Astrocyte (in vitro differentiated cells and primary cell): Measurements from ENCODE around the gene FAM210B. TPM values are rescaled to one million over a fixed set of nuclear protein-coding genes. Genes with fewer than 3 reads are reported as not detected.

ENCODE experiments used
- DNase-seq: peaks from one replicate; pipeline ENCODE4 v3.0.0-alpha.2; 2010; ENCODE audit warnings: low read depth
- FAIRE-seq: peaks from 2 replicates; lab custom pipeline; 2011; peaks lifted over from hg19 to GRCh38; lab: Jason Lieb, UNC
- H2AFZ ChIP-seq: 2 replicates; pipeline ENCODE4 v1.6.0; 2012; ENCODE audit warnings: low read depth, low read length, inconsistent platforms
- H3K27ac ChIP-seq: 2 replicates; pipeline ENCODE4 v1.5.1; 2011; ENCODE audit warnings: low read depth, low read length, inconsistent platforms
- H3K27me3 ChIP-seq: 2 replicates; pipeline ENCODE4 v1.6.0; 2011; ENCODE audit warnings: low read length, inconsistent platforms; ENCODE audit not compliant: insufficient read depth
- H3K36me3 ChIP-seq: 2 replicates; pipeline ENCODE4 v1.5.1; 2011; ENCODE audit warnings: low read length, inconsistent platforms; ENCODE audit not compliant: insufficient read depth
- H3K4me1 ChIP-seq: 2 replicates; pipeline ENCODE4 v1.5.1; 2011; ENCODE audit warnings: low read length, inconsistent platforms; ENCODE audit not compliant: insufficient read depth
- H3K4me2 ChIP-seq: 2 replicates; pipeline ENCODE4 v1.6.0; 2012; ENCODE audit warnings: low read length, inconsistent platforms
- H3K4me3 ChIP-seq: 2 replicates; pipeline ENCODE4 v1.5.1; 2011; ENCODE audit warnings: low read depth, mild to moderate bottlenecking, low read length, inconsistent platforms; ENCODE audit not compliant: insufficient read depth
- H3K79me2 ChIP-seq: 2 replicates; pipeline ENCODE4 v1.6.0; 2012; ENCODE audit warnings: mild to moderate bottlenecking, low read length, inconsistent platforms; ENCODE audit not compliant: insufficient read depth
- H3K9ac ChIP-seq: 2 replicates; pipeline ENCODE4 v1.6.0; 2012; ENCODE audit warnings: mild to moderate bottlenecking, low read length, inconsistent platforms
- H3K9me3 ChIP-seq: 2 replicates; pipeline ENCODE4 v1.5.1; 2012; ENCODE audit warnings: low read depth, mild to moderate bottlenecking, low read length, inconsistent platforms; ENCODE audit not compliant: insufficient read depth
- H4K20me1 ChIP-seq: 2 replicates; pipeline ENCODE4 v1.6.0; 2012; ENCODE audit warnings: low read length, inconsistent platforms; ENCODE audit not compliant: insufficient read depth
- H3K27ac Mint-ChIP-seq: one replicate; pipeline ENCODE4 v1.8.0; 2021; ENCODE audit warnings: mild to moderate bottlenecking, mixed read lengths; ENCODE audit not compliant: unreplicated experiment
- H3K27me3 Mint-ChIP-seq: one replicate; pipeline ENCODE4 v1.8.0; 2021; ENCODE audit warnings: low read depth, mixed read lengths; ENCODE audit not compliant: unreplicated experiment
- H3K36me3 Mint-ChIP-seq: one replicate; pipeline ENCODE4 v1.8.0; 2021; ENCODE audit warnings: low read depth, mixed read lengths; ENCODE audit not compliant: unreplicated experiment
- H3K4me1 Mint-ChIP-seq: one replicate; pipeline ENCODE4 v1.8.0; 2021; ENCODE audit warnings: low read depth, mixed read lengths; ENCODE audit not compliant: unreplicated experiment
- H3K4me3 Mint-ChIP-seq: one replicate; pipeline ENCODE4 v1.8.0; 2021; ENCODE audit warnings: mild to moderate bottlenecking, moderate library complexity, mixed read lengths; ENCODE audit not compliant: unreplicated experiment
- H3K9me3 Mint-ChIP-seq: one replicate; pipeline ENCODE4 v1.8.0; 2021; ENCODE audit warnings: mild to moderate bottlenecking, mixed read lengths; ENCODE audit not compliant: unreplicated experiment
- CTCF ChIP-seq: IDR thresholded peaks from 2 replicates; pipeline ENCODE4 v1.5.1; 2011; ENCODE audit warnings: low read depth, mild to moderate bottlenecking, inconsistent platforms, low read length, moderate library complexity; ENCODE audit not compliant: insufficient read depth
- EZH2 ChIP-seq: IDR thresholded peaks from 2 replicates; pipeline ENCODE4 v1.6.1; 2012; ENCODE audit warnings: mild to moderate bottlenecking, low read length, inconsistent platforms; ENCODE audit not compliant: insufficient read depth
- total RNA-seq: library from RNA; stranded (reverse); gene quantifications from 2 replicates; pipeline ENCODE4 v1.2.1, GENCODE V29; 2021

The FAM210B gene
- total RNA-seq, 1 donor from 2014 or later = 46.3 TPM

- H3K27ac ChIP-seq = no peak overlapping the region
- H3K36me3 ChIP-seq = no peaks in the 10 kb centered on the region
- peaks cover 2% of the 10 kb centered on the region for H3K27me3 Mint-ChIP-seq
- H3K4me1 Mint-ChIP-seq = no peaks in the 10 kb centered on the region
- no peaks in the 10 kb centered on the region for H3K36me3 Mint-ChIP-seq
- no peak overlapping the region for H3K9ac ChIP-seq
- FAIRE-seq (no peak), DNase-seq (no peak)
- no peak overlapping the region for H2AFZ ChIP-seq
- H3K4me3 ChIP-seq = no peak overlapping the region
- no peaks in the 10 kb centered on the region for H4K20me1 ChIP-seq
- no peaks in the 10 kb centered on the region for H3K4me1 ChIP-seq
- H3K79me2 ChIP-seq = no peaks in the 10 kb centered on the region
- peaks cover 4% of the 10 kb centered on the region for H3K9me3 Mint-ChIP-seq
- no peak for TF ChIP-seq CTCF
- no peak for TF ChIP-seq EZH2
- H3K9me3 ChIP-seq = no peaks in the 10 kb centered on the region
- no peak overlapping the region for H3K4me2 ChIP-seq
- no peak overlapping the region for H3K27ac Mint-ChIP-seq
- H3K4me3 Mint-ChIP-seq = no peak overlapping the region
- no peaks in the 10 kb centered on the region for H3K27me3 ChIP-seq
Observed at GRCh38 chr20:56322681-56323080, 36.1 kb upstream of the FAM210B start.

GRCh38 chr20:56323206-56323605, 35.6 kb upstream of the FAM210B start:
- H3K36me3 Mint-ChIP-seq = no peaks in the 10 kb centered on the region
- Histone ChIP-seq H3K79me2 (no peaks in the 10 kb centered on the region), H3K4me3 (no peak overlapping the region), H3K27ac (no peak overlapping the region), H3K36me3 (no peaks in the 10 kb centered on the region), H2AFZ (no peak overlapping the region), H3K9me3 (no peaks in the 10 kb centered on the region), H3K4me1 (no peaks in the 10 kb centered on the region), H3K9ac (no peak overlapping the region), H3K4me2 (no peak overlapping the region), H3K27me3 (no peaks in the 10 kb centered on the region), H4K20me1 (no peaks in the 10 kb centered on the region)
- TF ChIP-seq EZH2 (no peak), CTCF (no peak)
- H3K27me3 Mint-ChIP-seq = peaks cover 2% of the 10 kb centered on the region
- H3K4me3 Mint-ChIP-seq = no peak overlapping the region
- H3K9me3 Mint-ChIP-seq = peaks cover 4% of the 10 kb centered on the region
- DNase-seq = no peak
- no peaks in the 10 kb centered on the region for H3K4me1 Mint-ChIP-seq
- H3K27ac Mint-ChIP-seq = no peak overlapping the region
- FAIRE-seq = no peak

- Histone ChIP-seq H3K79me2 (no peaks in the 10 kb centered on the region), H3K36me3 (no peaks in the 10 kb centered on the region), H3K4me1 (no peaks in the 10 kb centered on the region), H3K27me3 (no peaks in the 10 kb centered on the region), H3K27ac (no peak overlapping the region), H2AFZ (no peak overlapping the region), H4K20me1 (no peaks in the 10 kb centered on the region), H3K9ac (no peak overlapping the region), H3K9me3 (no peaks in the 10 kb centered on the region), H3K4me3 (no peak overlapping the region), H3K4me2 (no peak overlapping the region)
- no peak for DNase-seq
- Mint-ChIP-seq H3K9me3 (peaks cover 4% of the 10 kb centered on the region), H3K27ac (no peak overlapping the region), H3K27me3 (peaks cover 2% of the 10 kb centered on the region), H3K36me3 (no peaks in the 10 kb centered on the region), H3K4me1 (no peaks in the 10 kb centered on the region), H3K4me3 (no peak overlapping the region)
- no peak for FAIRE-seq
- TF ChIP-seq EZH2 (no peak), CTCF (no peak)
Observed at GRCh38 chr20:56323656-56324055, 35.1 kb upstream of the FAM210B start.
